HL-60 (cell line): Measurements from ENCODE around the gene CYP27A1.

ENCODE experiments used
- DNase-seq, 2 experiments: peaks; one replicate each; pipeline ENCODE4 v3.0.0-alpha.2; 2010 to 2020; ENCODE audit warnings: low read depth in 1 of 2, low spot score in 1 of 2
- H3K27ac ChIP-seq: fragments of 250-450 bp; sonication (Bioruptor Pico); replicated peaks from 2 replicates; pipeline ENCODE4 v1.5.1; 2020; ENCODE audit warnings: mild to moderate bottlenecking, moderate library complexity
- H3K27me3 ChIP-seq: fragments of 250-450 bp; sonication (Bioruptor Pico); 2 replicates; pipeline ENCODE4 v1.5.1; 2021; ENCODE audit warnings: mild to moderate bottlenecking, moderate library complexity; ENCODE audit not compliant: insufficient read depth, poor library complexity, severe bottlenecking
- H3K4me3 ChIP-seq: replicated peaks from 2 replicates; pipeline ENCODE4 v1.5.1; 2011; ENCODE audit warnings: mild to moderate bottlenecking, control low read depth, low read length; ENCODE audit not compliant: insufficient read depth
- CTCF ChIP-seq: IDR thresholded peaks from one replicate; pipeline ENCODE4 v1.5.1; 2011; ENCODE audit warnings: low read length, control low read depth, inconsistent platforms; ENCODE audit not compliant: insufficient read depth
- GABPA ChIP-seq: IDR thresholded peaks from 2 replicates; pipeline ENCODE4 v1.6.1; 2012; ENCODE audit warnings: low read depth
- POLR2AphosphoS5 ChIP-seq: IDR thresholded peaks from 2 replicates; pipeline ENCODE4 v1.6.1; 2012; ENCODE audit warnings: low read depth
- REST ChIP-seq: IDR thresholded peaks from 2 replicates; pipeline ENCODE4 v1.6.1; 2012; ENCODE audit warnings: low read depth; ENCODE audit not compliant: insufficient replicate concordance
- SPI1 ChIP-seq: IDR thresholded peaks from 2 replicates; pipeline ENCODE4 v1.6.1; 2012; ENCODE audit warnings: low read depth, mild to moderate bottlenecking, borderline replicate concordance

CYP27A1 gene

GRCh38 chr2:218815649-218816048, 33.7 kb downstream of the CYP27A1 start:
- H3K27ac ChIP-seq, result no peak overlapping the region
- H3K27me3 ChIP-seq, result no peaks in the 10 kb centered on the region
- no peak for DNase-seq
- TF ChIP-seq CTCF (no peak), POLR2AphosphoS5 (no peak), GABPA (no peak)
- H3K4me3 ChIP-seq, result no peak overlapping the region

GRCh38 chr2:218816561-218817011, 34.6 kb downstream of the CYP27A1 start:
- DNase-seq, result no peak
- TF ChIP-seq SPI1, result no peak
- no peak for TF ChIP-seq CTCF
- no peak for TF ChIP-seq POLR2AphosphoS5
- TF ChIP-seq REST, result no peak
- no peak overlapping the region for H3K4me3 ChIP-seq
- no peak overlapping the region for H3K27ac ChIP-seq
- no peaks in the 10 kb centered on the region for H3K27me3 ChIP-seq

- Histone ChIP-seq H3K27me3 (no peaks in the 10 kb centered on the region), H3K4me3 (no peak overlapping the region), H3K27ac (no peak overlapping the region)
- DNase-seq, result no peak
- TF ChIP-seq GABPA (no peak), SPI1 (no peak), CTCF (no peak), POLR2AphosphoS5 (no peak), REST (no peak)
These were observed 37.1 kb downstream of the CYP27A1 start for GRCh38 chr2:218819093-218819492.

GRCh38 chr2:218820746-218821369, 38.9 kb downstream of the CYP27A1 start:
- no peak overlapping the region for H3K4me3 ChIP-seq
- TF ChIP-seq POLR2AphosphoS5 (no peak), CTCF (no peak), REST (no peak), GABPA (no peak), SPI1 (no peak)
- no peak for DNase-seq
- no peak overlapping the region for H3K27ac ChIP-seq
- no peaks in the 10 kb centered on the region for H3K27me3 ChIP-seq
